T1000 (cell line): Measurements from ENCODE around the gene LHFPL6.

ENCODE experiments used
- DNase-seq: peaks from one replicate; lab custom pipeline; 2025; ENCODE audit warnings: mixed read lengths; lab: John Stamatoyannopoulos, UW

The LHFPL6 gene

DNA sequence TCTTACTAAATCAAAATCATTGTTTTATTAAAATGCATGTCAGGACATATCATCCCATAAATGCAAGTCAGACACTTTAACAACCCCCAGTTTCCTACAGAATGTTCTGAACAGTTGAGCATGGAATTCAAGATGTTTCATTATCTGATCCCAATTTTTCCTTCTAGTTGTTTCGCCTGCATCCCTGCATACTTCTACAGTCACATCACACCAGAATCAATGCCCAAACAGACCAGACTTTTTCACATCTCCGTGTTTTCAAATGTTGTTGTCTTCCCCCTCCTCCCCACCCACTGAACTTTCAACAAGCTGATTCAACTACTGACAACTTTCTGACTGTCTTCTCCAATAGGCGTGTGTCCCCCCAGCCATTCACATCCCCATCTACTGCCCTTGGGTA is 48.6 kb downstream of the LHFPL6 start:
- no peak for DNase-seq

DNA sequence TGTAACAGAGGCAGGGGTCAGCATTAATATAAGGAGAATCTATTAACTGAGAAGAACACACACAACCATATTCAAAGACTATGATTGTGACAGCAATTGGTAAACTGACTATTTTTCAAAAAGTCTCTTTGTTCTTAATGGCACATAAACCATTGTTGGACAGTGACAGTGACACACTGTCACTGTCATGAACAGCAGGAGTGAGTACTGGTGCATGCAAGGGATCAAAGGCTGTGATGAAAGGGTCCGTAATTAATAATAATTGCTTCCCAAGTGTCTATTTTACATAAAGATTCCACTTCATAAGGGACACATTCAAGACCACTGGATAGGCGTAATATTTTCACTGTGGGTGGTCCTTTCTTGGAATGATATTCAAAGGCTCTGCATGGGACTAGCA is 50.7 kb downstream of the LHFPL6 start:
- DNase-seq, result no peak

DNA sequence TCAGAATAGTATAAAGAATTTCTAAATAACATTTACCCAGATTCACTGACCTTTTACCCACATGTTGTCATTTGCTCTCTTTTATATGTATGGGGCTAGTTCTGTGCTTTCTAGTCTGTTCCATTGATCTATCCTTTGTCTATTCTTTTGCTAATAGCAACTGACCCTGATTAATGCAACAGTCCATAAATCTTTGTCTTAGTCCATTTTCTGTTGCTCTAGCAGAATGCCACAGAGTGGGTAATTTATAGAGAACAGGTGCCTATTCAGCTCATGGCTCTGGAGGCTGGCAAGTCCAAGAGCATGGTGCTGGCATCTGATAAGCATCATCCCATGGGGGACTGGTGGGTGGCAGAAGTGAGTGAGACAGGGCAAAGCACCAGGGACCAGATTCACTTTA is 52.1 kb downstream of the LHFPL6 start:
- no peak for DNase-seq

DNA sequence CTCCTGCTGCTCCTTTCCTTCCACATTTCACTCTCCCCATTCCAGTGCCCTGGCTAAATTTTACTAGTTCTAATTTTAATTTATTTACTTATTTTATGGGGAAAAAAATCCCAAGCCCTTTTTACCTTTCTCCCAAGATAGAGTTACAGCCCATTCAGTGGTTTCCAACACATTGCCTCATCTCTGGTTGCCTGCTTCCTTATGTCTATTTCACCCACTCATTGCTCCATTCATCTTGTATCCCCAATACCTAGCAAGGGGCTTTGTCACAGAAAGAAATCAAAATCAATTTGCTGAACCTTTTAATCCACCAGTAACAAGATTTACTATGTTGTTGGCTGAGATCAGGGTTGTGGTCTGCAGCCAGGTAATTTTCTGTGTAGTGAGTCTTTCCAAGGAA is 55.9 kb downstream of the LHFPL6 start:
- no peak for DNase-seq

DNA sequence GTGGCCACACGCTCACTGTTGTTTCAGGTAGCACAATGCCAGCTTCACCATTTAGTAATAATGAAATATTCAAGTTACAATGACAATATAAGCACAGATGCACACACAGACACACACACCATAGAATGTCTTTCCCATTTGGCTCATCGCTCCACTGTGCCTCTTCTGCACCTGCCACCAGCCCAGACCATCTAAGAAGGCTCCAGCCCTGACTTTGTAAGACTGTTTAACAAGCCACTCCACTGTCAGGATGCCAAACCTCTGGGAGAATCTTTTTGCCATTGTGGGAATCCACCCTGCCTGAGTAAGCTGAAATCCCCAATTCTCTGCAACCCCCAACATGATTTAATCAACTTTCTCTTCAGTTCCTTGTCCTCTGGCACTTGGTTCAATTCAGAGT is 60.6 kb downstream of the LHFPL6 start:
- DNase-seq, result no peak

DNA sequence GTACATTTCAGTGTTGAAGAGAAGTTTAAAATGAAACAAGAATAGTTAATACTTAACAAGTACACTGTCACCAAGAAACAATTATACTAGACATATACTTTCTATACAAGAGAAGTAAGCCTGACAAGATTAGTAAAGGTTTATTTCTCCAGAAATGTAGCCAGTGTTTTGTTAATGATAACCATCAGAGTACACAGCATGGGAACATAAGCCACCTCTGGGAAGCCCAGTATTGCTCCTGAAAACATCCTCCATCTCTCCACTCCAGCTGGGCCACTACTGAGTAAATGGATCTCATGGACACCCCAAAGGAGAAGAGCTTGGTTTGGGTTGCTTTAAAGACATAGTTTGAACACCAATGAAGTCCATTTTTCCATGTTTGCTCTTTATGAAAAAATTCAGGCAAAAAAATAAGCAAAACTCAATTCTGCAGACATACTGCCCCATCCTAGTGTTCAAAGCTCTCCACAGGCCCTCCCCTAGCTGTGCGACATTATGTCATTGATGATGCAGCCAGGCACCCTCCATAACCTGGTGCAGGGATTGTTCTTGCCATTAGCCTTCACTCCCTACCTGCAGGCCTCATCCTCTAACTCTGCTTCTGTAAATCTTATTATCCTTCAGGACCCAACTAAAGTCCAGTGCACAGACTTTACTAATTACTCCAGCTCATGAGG is 61.9 kb downstream of the LHFPL6 start:
- DNase-seq, result no peak

DNA sequence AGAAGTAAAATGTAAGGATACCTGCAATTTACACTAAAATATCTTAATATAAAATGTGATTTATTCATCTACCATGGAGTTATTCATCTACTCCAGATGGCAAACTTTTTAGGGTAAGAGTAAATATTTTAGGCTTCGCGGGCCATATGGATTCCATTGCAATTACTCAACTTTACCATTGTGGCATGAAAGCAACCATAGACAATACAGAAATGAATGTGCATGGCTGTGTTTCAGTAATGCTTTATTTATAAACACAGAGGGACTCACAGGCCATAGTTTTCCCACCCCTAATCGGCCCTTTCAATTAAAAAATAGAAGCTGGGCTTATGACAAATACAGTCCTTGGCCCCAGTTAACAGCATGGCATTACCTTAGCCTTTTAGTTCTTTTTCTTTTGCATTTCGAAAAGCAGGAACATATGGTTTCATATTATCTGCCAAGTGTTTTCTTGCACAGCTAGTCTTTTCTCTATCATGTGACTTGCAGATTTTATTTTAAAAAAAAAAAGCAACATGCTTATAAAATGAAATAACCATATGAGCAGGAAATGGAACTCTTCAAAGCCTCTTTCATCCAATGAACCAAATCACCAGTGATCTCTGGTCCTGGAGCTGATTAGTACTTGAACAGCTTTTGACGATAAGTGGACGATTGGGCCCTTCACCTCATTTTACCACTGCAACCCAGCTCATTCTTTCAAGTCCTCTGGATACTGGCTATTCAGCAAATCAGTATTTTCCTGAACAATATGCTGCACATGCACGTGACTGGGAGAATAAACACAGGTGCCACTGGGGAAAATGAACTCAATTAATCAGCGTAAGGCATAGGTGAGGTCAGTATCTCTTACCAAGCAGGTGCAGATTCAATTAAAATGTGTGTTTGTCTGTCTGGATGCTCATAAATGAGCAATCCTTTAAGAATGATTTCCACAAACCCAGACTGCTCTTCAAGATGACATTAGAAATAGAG is 63.9 kb downstream of the LHFPL6 start:
- DNase-seq, result no peak

DNA sequence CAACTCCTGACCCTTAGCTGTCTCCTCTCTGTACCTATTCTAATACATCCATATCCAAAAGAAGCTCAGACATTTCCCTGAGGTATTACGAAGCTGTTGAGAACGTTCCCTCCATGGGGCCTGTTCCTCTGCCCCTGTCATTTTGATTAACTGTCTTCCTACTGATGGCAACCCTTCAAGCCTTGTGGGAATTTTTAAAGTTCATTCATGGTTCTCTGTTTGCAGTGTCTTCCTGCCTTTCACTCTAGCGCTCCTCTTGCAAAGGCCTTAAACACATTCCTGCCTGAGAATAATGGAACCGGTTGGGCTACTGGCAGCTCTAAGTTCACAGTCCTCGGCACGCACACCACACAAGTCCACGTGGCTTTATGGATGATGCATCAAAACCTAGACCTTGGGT is 66.1 kb downstream of the LHFPL6 start:
- DNase-seq, result no peak

DNA sequence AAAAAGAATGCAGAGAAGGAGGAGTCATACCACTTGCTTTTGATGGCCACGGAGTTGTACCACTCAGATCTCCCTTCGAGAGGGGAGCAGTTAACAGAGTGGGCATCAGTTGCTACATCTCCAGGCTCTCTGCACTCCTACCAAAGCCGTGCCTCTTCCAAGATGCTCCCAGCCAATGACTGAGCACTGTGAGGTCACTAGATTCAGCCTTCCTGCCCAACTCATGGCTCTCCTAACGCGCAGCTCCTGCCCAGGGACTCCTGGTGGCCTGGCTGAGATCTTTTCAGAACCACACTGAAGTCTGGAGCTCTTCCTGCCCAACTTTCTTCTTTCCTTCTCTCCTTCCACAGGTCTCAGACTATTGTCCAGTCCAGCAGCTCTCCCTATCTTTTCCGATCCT is 66.7 kb downstream of the LHFPL6 start:
- DNase-seq, result no peak

DNA sequence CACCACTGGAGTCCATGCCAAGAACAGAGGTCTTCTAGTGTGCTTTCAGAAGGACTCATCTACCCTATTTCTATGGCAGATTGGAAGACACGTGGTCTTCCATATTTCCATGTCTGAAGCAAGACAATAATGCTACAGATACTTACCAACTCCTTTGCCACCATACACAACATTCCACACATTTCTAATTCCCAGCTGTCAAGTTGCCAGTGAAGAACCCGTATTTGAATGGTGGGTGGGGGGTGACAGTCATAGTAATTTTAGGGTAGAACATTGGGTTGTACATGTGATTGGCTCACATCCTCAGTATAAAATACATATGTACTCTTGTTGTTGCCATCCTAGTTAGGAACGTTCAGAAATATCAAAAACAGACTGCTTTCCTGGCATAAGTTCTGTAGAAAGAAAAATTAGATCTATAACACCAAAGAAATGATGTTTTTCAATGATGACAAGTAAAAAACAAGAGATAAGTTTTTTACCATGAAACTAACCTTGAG is 69.3 kb downstream of the LHFPL6 start:
- DNase-seq, result no peak

DNA sequence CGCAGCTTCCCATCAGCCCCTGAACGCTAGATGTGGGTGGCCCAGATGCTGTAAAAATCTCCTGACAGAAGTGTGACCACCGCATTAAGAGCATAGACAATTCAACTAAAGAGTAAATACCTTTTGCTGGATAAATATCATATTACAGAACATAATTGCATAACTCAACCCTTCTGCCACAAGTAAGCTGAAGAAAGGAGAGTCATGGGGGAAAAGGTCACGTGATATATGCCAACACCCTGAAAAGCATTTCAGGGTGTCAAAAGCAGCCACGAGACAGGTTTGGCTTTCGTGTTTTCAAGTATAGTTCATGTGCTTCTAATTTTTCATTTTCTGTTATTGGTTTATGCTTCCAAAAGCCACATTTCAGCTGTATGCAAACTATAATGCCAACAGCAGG is 71.3 kb downstream of the LHFPL6 start:
- no peak for DNase-seq

DNA sequence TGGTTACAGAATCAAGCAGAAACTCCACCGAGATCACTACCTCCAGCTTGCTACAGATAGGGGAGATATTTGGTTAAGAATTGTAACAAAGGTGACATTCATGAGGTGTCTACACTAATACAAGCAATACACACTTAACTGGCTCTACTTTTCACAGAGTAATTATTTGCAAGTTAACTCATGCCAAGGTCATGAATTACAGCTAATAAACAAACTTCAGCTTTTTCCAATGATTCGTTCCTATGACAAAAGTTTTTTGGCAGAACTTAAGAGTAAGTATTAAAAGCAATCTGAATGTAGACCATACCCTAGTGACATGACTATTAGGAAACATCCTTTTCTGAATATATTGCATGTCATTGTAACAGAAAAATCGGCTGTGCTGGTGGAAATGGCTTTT is 72.1 kb downstream of the LHFPL6 start:
- DNase-seq, result no peak

DNA sequence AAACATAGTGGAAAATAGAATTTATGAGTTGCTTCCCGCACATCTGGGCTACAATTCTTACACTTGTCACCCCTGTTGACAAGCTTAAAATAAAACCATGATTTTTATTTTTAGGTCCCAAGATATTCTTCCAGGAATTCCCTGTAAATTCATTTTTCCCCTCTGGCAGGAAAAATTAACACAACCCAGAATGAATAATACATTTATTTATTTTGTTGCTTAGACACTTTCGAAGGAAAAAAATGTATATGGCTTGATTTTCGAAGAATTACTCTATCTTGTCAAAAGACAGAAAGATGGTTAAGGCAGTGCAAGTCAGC is 74.4 kb downstream of the LHFPL6 start:
- DNase-seq, result no peak

DNA sequence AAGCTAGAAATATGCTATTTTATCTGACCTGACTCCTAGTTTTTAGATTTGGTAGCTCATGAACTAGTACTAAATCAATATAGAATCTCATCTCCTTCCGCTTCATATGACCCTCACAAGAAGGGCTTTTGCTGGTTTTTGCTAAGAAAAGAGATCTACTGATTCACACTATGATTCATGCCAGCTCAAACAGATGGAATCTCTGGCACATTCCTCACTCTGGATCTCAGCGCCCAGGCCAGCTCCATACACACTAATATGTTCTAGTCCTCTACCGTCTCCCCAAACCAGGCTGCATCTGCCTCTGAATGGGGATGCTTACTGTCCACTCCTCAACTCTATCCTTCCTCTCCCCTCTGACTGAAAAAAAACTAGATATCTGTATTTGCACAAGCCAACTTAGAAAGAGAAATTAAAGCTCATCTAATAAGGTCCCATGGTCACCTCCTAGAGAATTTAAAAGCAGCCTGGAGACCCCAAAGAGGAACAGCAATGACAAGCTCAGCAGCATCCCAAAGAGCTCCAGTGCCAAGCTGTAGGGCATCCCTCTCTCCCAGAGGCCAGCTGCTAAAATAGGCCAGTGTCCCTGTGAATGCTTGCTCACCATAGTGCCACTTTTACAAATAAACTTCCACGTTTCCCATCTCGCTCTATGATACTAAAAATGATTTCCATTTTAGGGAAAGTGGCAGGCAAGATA is 74.9 kb downstream of the LHFPL6 start:
- peak; percentile 39 for DNase-seq

DNA sequence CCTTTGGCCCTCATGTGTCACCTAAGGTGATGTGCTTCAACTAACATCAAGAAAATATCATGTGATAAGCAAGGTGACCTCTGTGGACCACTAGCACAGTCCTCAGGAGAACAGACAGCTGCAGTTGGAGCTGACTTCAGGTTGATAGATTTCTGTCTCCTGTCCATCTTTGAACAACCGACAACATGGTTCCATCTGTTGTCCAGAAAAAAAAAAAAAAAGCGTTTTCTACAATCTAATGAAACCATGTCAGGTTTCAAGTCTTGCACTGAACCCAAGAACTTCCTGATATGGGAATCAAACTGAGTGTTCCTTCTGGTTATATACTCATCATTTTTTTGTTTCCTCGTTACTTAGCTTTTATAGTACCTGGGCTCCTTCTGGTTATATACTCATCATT is 75.7 kb downstream of the LHFPL6 start:
- no peak for DNase-seq

DNA sequence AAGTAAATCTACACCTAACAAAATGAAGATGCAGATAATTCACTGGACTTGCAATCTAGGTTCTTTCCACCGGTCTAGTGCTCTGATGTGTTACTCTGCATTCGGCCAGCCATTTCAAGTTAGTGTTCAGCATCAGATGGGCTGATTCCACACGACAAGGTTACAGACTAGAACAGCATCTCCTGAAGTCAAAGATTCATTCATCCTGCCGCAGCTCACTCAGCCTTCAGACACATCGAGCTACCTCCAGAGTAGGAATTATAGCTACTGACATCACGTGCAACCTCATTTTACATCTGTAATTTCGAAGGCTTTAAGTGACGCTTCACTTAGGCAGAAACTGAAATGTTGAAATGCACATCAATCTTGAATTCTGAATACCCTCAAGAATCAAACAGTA is 76.5 kb downstream of the LHFPL6 start:
- no peak for DNase-seq

DNA sequence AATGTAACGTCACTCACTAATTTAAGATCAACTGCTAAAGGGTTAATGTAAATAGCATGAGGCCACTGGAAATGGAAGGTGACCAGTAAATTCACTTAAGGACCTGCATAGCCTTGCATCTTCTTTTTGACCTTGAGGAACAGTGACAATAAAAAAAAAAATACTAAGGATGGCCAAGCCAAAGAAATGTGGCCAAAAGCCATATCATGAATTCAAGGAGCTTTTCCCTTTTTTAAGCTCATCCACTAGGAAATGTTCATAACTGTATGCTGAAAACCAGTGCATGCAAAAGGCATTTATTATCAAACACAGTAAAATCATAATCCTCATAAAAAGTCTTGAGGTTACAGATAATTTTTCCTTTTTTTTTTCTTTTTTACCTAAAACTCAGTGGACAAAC is 77.5 kb downstream of the LHFPL6 start:
- no peak for DNase-seq

DNA sequence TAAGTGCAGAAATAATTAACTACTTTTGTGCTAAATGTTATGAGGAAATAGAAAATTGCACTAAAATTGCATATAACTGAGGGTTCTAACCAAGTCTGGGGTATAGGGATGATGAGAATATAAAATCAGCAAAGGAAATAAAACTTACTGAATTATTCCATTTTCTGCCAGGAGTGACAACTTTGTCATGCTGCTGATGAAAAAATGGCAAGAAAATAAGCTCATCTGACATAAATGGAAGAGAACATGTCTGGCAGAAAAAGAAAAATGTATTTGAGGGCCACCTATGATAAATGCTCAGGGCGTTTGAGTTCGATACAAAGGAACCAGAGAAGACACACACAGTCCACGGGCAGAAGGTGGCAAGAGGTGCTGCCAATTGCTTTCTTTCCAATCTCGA is 78.2 kb downstream of the LHFPL6 start:
- DNase-seq, result no peak

DNA sequence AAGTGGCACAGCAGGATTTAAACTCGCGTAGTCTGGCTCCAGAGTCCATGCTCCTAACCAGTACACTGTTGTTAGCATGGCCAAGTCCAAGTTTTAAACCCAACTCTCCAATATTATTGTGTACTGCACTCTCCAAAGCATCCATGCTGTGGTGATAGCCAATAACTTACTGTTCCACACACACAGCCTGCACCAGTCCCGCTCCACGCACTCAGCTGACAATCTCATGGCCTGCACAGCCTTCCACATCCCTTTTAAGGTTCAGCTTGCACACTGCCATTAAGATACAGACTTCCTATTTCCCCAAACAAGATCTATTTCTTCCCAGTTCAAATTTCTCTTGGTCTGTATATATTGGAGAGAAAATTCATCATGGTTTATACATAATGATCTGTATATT is 80.7 kb downstream of the LHFPL6 start:
- DNase-seq, result no peak

DNA sequence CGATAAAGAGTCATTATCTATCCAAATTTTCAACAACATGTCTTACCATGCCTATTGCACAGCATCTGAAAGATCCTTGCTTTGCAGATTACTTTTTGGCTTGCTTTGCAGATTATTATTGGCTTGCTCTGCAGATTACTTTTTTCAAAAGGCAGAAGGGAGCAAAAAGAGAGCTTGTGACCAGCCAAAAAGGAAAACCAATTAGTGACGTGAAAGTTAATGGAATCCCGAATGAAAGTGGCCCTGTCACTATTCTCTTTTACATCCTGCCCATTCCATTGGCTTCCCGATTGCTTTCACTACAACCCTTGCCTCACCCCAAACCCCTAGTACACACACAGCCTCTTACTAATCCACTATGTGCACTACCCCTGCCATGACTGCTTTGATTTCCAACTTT is 81.3 kb downstream of the LHFPL6 start:
- DNase-seq, result no peak

DNA sequence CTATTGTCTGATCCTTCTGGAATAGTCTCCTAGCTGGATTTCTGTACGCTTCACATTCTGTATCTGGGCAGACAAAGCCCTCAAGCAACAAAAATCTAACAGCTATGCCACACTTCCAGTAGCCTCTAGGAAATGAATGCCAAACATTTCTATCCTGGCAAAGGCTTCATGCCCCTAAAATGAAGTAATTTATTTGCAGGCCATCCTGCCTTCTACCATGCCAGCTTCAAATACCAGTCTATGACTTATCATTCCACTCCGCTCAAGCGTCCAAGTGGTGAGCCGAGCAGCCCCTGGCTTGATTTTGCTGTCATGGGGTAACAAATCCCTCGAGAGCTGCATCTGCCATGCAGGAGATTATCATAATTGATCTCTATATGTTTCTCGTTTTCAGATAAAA is 86.9 kb downstream of the LHFPL6 start:
- DNase-seq, result no peak

DNA sequence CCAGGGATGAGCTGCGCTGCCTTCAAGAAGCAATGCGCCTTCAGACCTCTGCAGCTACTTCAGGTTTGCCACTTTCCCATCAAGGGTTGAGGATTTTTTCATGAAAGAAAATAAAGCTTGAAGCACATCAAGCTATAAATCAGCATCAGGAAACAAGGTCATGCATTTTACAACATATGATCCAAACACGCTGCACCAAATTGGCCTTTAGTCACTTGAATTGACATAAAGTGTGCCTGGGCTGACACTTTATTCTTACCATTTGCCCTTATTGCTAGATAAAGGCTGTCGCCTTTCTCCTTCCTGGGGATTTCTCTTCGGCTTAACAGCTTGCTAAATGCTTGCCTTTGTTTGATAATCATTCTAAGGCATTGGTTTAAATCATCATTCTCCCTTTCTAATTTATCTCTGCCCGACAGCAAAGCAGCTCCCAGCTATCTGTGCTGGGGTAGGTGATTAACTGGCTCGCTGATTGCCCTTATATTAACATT is 87.7 kb downstream of the LHFPL6 start:
- no peak for DNase-seq

DNA sequence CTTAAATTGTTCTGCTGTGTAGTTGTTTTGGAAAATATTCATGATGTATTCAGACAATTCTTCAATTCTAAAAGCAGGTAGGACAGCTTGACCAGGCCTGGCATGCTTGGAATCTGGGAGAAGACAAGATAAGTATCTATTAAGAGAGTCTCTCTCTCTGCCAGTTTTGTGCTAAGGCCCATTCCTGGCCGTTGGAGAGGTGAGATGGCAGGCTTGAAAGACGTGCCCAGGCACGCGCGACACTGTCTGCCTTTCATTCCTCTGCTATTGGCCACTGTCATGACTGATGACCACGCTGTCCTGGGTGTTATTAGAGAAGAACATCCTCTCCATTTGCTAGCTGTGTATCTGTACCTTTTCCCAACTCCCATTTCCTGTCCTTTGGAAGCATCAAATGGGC is 90.3 kb downstream of the LHFPL6 start:
- DNase-seq, result no peak
